ENCODE results near the gene SRSF1. TPM values are rescaled to one million over a fixed set of nuclear protein-coding genes. Genes with fewer than 3 reads are reported as not detected.

Gene SRSF1
- total RNA-seq, 1 experiment from 2014 or later = 462 TPM

- H3K4me1 Mint-ChIP-seq = peaks cover 30 to 40% of the 10 kb centered on the region in 2 experiments
- no peak overlapping the region for H2BK20ac ChIP-seq (ENCODE audit: low read depth, low read length, poor library complexity, severe bottlenecking)
- H3K9me3 ChIP-seq (ENCODE audit: control insufficient read depth, low read depth, low read length) = no peaks in the 10 kb centered on the region
- no peak overlapping the region for H2AK5ac ChIP-seq (ENCODE audit: insufficient read length, low read length)
- no peak overlapping the region for H3K4me3 Mint-ChIP-seq
- H3K79me1 ChIP-seq (ENCODE audit: insufficient read depth, low read depth, low read length, poor library complexity, severe bottlenecking) = no peaks in the 10 kb centered on the region
- no peak overlapping the region for H4K91ac ChIP-seq (ENCODE audit: insufficient read length, low read depth, low read length)
- no peak for TF ChIP-seq CTCF (conservative IDR thresholded peaks at IDR 0.05)
- H3K18ac ChIP-seq (ENCODE audit: insufficient read length, low read depth, low read length) = no peak overlapping the region
- H3K27ac ChIP-seq (ENCODE audit: insufficient read length, low read depth, low read length) = no peak overlapping the region
- H3K9ac ChIP-seq (ENCODE audit: extremely low read depth, insufficient read length, low read length) = no peak overlapping the region
- no peak overlapping the region for H4K8ac ChIP-seq (replicated peaks; ENCODE audit: insufficient read length, low read depth, low read length)
- DNase-seq = no peak
- no peak overlapping the region for H2AFZ ChIP-seq (ENCODE audit: low read length)
- H3K27ac Mint-ChIP-seq = no peak overlapping the region
- no peak overlapping the region for H2BK15ac ChIP-seq (ENCODE audit: low read depth, low read length)
- no peak overlapping the region for H3K4me2 ChIP-seq (ENCODE audit: insufficient read depth, insufficient read length, low read length)
- no peak overlapping the region for H4K5ac ChIP-seq (ENCODE audit: insufficient read length, low read depth, low read length)
- H2BK5ac ChIP-seq (ENCODE audit: insufficient read length, low read length) = no peak overlapping the region
- no peak overlapping the region for H2BK120ac ChIP-seq (ENCODE audit: low read depth, low read length, poor library complexity, severe bottlenecking)
- H3K27me3 ChIP-seq (ENCODE audit: insufficient read depth, low read length) = no peaks in the 10 kb centered on the region
- H2BK12ac ChIP-seq (ENCODE audit: insufficient read length, low read depth, low read length) = no peak overlapping the region
- no peak overlapping the region for H3K4ac ChIP-seq (ENCODE audit: low read depth, low read length)
- peaks cover 3% of the 10 kb centered on the region; the same call in 1 of the 2 replicates for H3K4me1 ChIP-seq (ENCODE audit: insufficient read depth, low read length)
- no peak overlapping the region for H3T11ph ChIP-seq (ENCODE audit: low read length)
- H3K23me2 ChIP-seq (ENCODE audit: insufficient read length, low read depth, low read length, poor library complexity, severe bottlenecking) = peaks cover 11% of the 10 kb centered on the region
- H3K27me3 Mint-ChIP-seq (ENCODE audit: low read depth) = no peaks in the 10 kb centered on the region
- no peaks in the 10 kb centered on the region for H4K20me1 ChIP-seq (ENCODE audit: control insufficient read depth, insufficient read depth, insufficient read length)
- peaks cover 0 to 2% (median 0%) of the 10 kb centered on the region in 3 experiments; a peak in 2 of 7 replicates for H3K36me3 Mint-ChIP-seq (ENCODE audit: insufficient read depth in 1 of 3, low read depth in 3 of 3)
- no peak overlapping the region for H3K56ac ChIP-seq (ENCODE audit: insufficient read length, low read depth, low read length)
- no peaks in the 10 kb centered on the region for H3K9me3 Mint-ChIP-seq
- H3K23ac ChIP-seq (ENCODE audit: insufficient read length, low read depth, low read length) = no peak overlapping the region
- H3K79me2 ChIP-seq (ENCODE audit: insufficient read depth, low read length) = peaks cover 6% of the 10 kb centered on the region; the same call in 1 of the 2 replicates
- no peak overlapping the region for H3K14ac ChIP-seq (ENCODE audit: insufficient read depth, low read length)
Measured at GRCh38 chr17:57991537-57991936, 15.5 kb downstream of the SRSF1 start.

All from H9 (cell line).